HG03439 (cell line): Measurements from ENCODE around the gene RIN3.

Source experiments
- ATAC-seq: cut with Tn5 transposase; IDR thresholded peaks from one replicate; pipeline ENCODE4 v1.9.1; 2021; ENCODE audit warnings: mild to moderate bottlenecking, moderate library complexity; ENCODE audit not compliant: unreplicated experiment

RIN3 gene

GRCh38 chr14:92645841-92646478 is 132.4 kb downstream of the RIN3 start:
- no peak for ATAC-seq

- ATAC-seq: no peak
Measured at GRCh38 chr14:92646952-92647796, 133.6 kb downstream of the RIN3 start.

GRCh38 chr14:92647797-92648279 is 134.3 kb downstream of the RIN3 start:
- ATAC-seq: no peak

GRCh38 chr14:92649066-92649465 is 135.5 kb downstream of the RIN3 start:
- ATAC-seq: no peak

GRCh38 chr14:92649934-92650545 is 136.5 kb downstream of the RIN3 start:
- no peak for ATAC-seq

- ATAC-seq: no peak
Measured at GRCh38 chr14:92650581-92651105, 137.1 kb downstream of the RIN3 start.

GRCh38 chr14:92651106-92651757 is 137.7 kb downstream of the RIN3 start:
- ATAC-seq: peak; percentile 74

- no peak for ATAC-seq
Measured at GRCh38 chr14:92651758-92652406, 138.3 kb downstream of the RIN3 start.

- no peak for ATAC-seq
Measured at GRCh38 chr14:92652413-92653151, 139.0 kb downstream of the RIN3 start.

- ATAC-seq: no peak
Measured at GRCh38 chr14:92653162-92653651, 139.6 kb downstream of the RIN3 start.

GRCh38 chr14:92654239-92654901 is 140.8 kb downstream of the RIN3 start:
- ATAC-seq: no peak

GRCh38 chr14:92655419-92656201 is 142.0 kb downstream of the RIN3 start:
- ATAC-seq: no peak

GRCh38 chr14:92656306-92657081 is 142.9 kb downstream of the RIN3 start:
- no peak for ATAC-seq

- ATAC-seq: no peak
Measured at GRCh38 chr14:92657457-92658142, 144.0 kb downstream of the RIN3 start.

- no peak for ATAC-seq
Measured at GRCh38 chr14:92658160-92658559, 144.6 kb downstream of the RIN3 start.

- no peak for ATAC-seq
Measured at GRCh38 chr14:92658684-92659083, 145.1 kb downstream of the RIN3 start.
